GM12891 (cell line): ENCODE measurements around the gene AGO4.
A peak's percentile ranks its signal among the peaks of the same experiment; 100 is the strongest.
"Not testable (repeated sequence)": the region's sequence is repeated elsewhere in the genome, so short reads cannot be mapped to it uniquely, and the experiment has no call there.

Experiments used
- DNase-seq: peaks from one replicate; pipeline ENCODE4 v3.0.0; 2011; ENCODE audit warnings: low spot score; ENCODE audit not compliant: insufficient read length
- FAIRE-seq: peaks from 2 replicates; lab custom pipeline; 2011; peaks lifted over from hg19 to GRCh38; lab: Jason Lieb, UNC
- PAX5 ChIP-seq: IDR thresholded peaks from 2 replicates; pipeline ENCODE4 v1.6.1; 2011; ENCODE audit warnings: low read length, moderate library complexity, mild to moderate bottlenecking; ENCODE audit not compliant: insufficient read depth, severe bottlenecking
- POLR2A ChIP-seq: IDR thresholded peaks from 2 replicates; pipeline ENCODE4 v1.6.1; 2011; ENCODE audit warnings: low read depth, low read length, control low read depth
- POLR2AphosphoS5 ChIP-seq: IDR thresholded peaks from 2 replicates; pipeline ENCODE4 v1.6.1; 2011; ENCODE audit warnings: low read depth, low read length, control low read depth
- POU2F2 ChIP-seq: IDR thresholded peaks from 2 replicates; pipeline ENCODE4 v1.6.1; 2011; ENCODE audit warnings: low read depth, mild to moderate bottlenecking, control low read depth, low read length, moderate library complexity
- SPI1 ChIP-seq: IDR thresholded peaks from 2 replicates; pipeline ENCODE4 v1.6.1; 2011; ENCODE audit warnings: low read depth, low read length, control low read depth
- TAF1 ChIP-seq: IDR thresholded peaks from 2 replicates; pipeline ENCODE4 v1.6.1; 2011; ENCODE audit warnings: low read depth, low read length, control low read depth

AGO4 gene

DNA sequence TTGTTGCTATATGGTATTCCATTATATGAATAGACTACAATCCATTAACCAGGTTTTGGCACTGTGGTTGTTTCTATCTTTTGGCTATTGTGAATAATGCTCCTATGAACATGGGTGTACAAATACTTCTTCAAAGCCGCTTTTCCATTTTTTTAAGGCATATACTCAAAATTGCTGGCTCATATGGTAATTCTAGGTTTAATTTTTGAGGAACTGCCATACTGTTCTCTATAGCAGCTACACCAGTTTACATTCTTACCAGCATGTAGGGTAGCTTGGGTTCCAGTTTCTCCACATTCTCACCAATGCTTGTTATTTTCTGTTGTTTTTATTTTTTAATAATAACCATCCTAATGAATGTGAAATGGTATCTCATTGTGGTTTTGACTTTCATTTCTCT is 55.3 kb downstream of the AGO4 start:
- no peak for DNase-seq
- no peak for TF ChIP-seq POLR2A
- no peak for TF ChIP-seq SPI1
- no peak for TF ChIP-seq POU2F2
- no peak for TF ChIP-seq POLR2AphosphoS5
- TF ChIP-seq PAX5: no peak
- no peak for TF ChIP-seq TAF1
- no peak for FAIRE-seq

DNA sequence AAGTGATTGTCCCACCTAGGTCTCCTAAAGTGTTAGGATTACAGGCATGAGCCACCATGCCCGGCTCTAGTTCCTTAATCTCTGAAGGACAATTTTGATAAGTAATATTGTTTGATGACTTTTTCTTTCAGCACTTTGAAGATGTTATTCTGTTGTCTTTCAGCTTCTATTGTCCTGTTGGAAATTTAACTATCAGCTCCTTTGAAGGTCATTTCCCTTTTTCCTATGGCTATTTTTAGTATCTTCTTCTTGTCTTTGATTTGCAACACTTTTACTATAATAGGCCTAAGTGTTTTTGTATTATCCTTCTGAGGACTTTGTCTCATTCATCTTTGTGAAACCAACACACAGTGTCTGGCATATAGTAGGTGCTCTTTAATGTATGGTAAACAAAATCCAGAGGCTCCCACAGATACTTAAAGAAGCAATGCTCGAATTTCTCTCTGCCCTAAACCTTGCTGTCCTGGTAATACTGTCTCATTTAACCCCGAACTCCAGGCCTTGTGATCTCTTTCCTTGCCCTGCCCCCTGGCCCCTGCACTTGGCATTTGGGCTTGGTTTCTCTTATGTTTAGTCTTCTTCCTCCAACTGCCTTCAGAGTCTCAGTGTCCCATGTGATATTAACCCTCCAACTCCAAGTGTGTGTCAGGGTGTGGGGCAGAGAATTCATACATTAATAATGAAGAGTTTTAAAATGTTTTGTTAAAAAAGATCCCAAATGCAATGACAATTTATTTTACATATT is 56.2 kb downstream of the AGO4 start:
- FAIRE-seq (no peak), DNase-seq (no peak)
- TF ChIP-seq POLR2AphosphoS5 (no peak), SPI1 (no peak), TAF1 (no peak), POU2F2 (no peak), POLR2A (no peak), PAX5 (no peak)

DNA sequence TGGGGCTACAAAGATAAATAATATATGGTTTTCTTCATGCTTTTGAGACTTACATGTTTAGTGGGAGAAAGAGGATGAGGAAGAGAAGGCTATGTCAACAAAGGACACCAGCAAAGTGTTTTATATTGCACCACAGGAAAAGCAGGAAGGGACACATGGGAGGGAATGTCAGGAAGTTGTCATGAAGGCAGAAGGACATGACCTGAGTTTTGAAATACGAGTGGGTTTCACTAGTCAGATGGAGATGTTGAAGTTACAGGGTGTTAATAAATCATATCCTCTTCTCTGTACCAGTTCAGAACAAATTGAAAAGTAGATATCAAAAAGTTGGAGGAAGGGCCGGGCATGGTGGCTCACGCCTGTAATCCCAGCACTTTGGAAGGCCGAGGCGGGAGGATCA is 57.0 kb downstream of the AGO4 start:
- TF ChIP-seq TAF1: no peak
- no peak for TF ChIP-seq POLR2A
- no peak for TF ChIP-seq SPI1
- no peak for TF ChIP-seq POU2F2
- no peak for TF ChIP-seq POLR2AphosphoS5
- no peak for TF ChIP-seq PAX5
- FAIRE-seq: no peak
- no peak for DNase-seq

- DNase-seq (no peak), FAIRE-seq (no peak)
- no peak for TF ChIP-seq SPI1
- TF ChIP-seq PAX5: no peak
- no peak for TF ChIP-seq POLR2AphosphoS5
- TF ChIP-seq POLR2A: no peak
- no peak for TF ChIP-seq POU2F2
- no peak for TF ChIP-seq TAF1
These were observed 59.2 kb downstream of the AGO4 start for GRCh38 chr1:35866991-35867390.

DNA sequence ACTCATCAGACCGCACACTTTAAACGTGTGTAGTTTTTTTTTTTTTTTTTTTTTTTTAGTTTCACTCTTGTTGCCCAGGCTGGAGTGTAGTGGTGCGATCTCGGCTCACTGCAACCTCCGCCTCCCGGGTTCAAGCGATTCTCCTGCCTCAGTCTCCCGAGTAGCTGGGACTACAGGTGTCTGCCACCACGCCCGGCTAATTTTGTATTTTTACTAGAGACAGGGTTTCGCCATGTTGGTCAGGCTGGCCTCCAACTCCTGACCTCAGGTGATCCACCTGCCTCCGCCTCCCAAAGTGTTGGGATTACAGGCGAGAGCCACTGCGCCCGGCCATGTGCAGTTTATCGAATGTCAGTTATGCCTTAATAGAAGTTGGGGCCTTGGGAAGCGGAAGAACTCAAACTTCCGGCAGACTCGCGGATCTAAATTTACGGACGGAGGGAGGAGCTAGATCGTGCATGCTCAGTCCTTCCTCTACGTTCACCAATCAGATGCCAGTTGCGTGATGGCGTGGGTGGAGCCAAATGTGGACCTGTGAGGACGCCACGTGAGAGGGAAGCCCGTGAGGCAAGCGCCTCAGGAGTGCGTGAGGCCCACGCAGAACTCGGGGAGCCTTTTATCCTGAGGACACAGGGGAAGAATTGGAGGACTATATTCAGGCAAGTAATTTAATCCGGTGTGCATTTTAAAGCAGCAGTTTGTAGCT is 61.6 kb downstream of the AGO4 start:
- FAIRE-seq, DNase-seq: not testable (repeated sequence)

DNA sequence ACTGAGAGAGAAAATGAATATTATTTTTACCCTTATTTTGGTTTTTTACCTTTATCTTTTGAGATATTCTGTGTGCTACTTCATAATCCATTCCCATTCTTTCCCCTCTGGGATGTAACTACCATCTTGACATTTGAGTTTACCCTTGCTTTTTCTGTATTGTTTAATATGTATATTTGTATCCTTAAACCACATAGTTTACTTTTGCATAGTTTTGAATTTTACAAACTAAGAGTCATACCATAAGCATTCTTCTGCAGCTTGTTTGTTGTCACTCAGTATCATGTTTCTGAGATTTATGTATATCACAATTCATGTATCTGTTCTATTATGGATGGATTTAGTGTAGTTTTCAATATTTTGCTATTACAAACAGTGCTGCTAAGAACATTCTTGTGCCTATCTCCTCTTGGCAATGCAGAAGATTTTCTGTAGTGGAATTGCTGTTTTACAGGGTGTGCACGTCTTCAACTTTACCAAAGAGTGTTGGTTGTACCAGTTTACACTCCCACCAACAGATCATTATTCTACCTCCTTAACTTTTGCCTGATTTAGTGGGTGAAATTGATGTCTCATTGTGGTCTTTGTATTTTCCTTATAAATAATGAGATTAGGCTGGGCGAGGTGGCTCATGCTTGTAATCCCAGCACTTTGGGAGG is 63.0 kb downstream of the AGO4 start:
- no peak for TF ChIP-seq POU2F2
- no peak for TF ChIP-seq PAX5
- no peak for TF ChIP-seq POLR2A
- no peak for TF ChIP-seq POLR2AphosphoS5
- TF ChIP-seq SPI1: no peak
- TF ChIP-seq TAF1: no peak
- FAIRE-seq: no peak
- no peak for DNase-seq

DNA sequence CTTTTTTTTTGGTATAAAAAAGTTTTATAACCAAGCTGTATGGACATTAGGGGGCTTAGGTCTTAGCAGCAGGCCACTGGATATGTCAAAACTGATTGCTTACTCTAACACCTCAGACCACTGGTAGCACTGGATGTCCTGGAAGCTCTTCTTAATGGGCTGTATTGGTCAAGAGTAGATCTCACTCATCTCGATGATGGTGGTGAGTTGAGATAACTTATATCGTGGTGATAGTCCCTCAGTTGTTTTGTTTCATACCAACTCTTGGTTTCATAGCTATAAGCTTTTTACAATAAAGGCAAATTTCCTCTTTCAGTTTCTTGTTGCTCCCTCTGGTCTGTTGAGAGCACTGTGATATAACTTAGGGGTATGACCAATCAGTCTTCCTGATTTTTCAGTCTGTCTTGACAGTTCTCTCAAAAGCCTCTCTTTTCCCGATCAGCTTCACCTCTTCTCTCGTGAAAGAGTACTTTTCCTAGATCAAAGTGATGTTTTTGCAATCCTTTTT is 65.5 kb downstream of the AGO4 start:
- FAIRE-seq: no peak
- TF ChIP-seq POLR2A: no peak
- TF ChIP-seq SPI1: no peak
- TF ChIP-seq TAF1: no peak
- TF ChIP-seq PAX5: no peak
- TF ChIP-seq POU2F2: no peak
- DNase-seq: no peak

DNA sequence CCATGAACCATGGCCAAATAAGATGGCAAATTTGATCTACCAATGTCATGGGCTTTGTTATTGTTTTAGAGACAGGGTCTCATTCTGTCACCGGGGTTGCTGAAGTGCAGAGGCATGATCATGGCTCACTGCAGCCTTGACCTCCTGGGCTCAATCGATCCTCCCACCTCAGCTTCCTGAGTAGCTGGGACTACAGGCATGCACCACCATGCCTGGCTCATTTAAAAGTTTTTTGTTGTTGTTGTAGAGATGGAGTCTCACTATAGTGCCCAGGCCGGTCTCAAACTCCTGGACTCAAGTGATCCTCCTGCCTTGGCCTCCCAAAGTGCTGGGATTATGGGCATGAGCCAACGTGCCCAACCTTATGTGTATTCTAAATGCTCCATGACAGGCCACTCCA is 66.3 kb downstream of the AGO4 start:
- not testable (repeated sequence) for FAIRE-seq

DNA sequence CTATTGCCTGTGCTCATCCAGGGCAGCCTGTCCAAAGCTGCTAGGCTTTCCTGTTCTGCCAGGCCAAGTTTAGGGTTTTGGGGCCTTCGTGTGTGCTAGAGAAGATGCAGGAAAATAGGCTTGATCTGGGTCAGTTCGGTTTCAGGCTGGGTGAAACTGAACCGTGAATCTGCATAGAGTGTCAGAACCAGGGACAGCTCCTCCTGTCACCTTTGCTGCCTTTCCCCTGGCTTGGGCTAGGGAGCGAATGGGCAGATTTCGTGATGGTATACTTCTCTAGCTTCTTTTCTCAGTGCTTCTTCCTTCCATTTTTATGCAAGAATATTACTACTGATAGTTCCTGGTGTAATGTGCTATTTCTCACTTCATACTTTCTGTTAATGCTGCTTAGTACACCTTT is 69.2 kb downstream of the AGO4 start:
- TF ChIP-seq PAX5 (no peak), POLR2A (no peak), TAF1 (no peak), POLR2AphosphoS5 (no peak), SPI1 (no peak), POU2F2 (no peak)
- DNase-seq (no peak), FAIRE-seq (peak; percentile 68)

More for the DNA sequence above, 66.3 kb downstream of the AGO4 start:
- not testable (repeated sequence) for DNase-seq
